Esophagus squamous epithelium (tissue), 5 donors: ENCODE data around the gene PPP2R5C. TPM values are rescaled to one million over a fixed set of nuclear protein-coding genes. Genes with fewer than 3 reads are reported as not detected.

Source experiments
- DNase-seq: peaks from one replicate; lab custom pipeline; 2025; lab: John Stamatoyannopoulos, UW
- H3K27ac ChIP-seq, 4 donors: fragments of 200-600 bp; sonication (generic); one replicate each; pipeline ENCODE4 v1.5.1; 2016 to 2019; ENCODE audit warnings: mild to moderate bottlenecking in 1 of 4
- H3K27me3 ChIP-seq, 4 donors: fragments of 200-600 bp; sonication (generic); 1 replicate in 3 of 4; 2 replicates in 1 of 4; pipeline versions ENCODE4 v1.5.1 to v1.6.0; 2017 to 2021; ENCODE audit warnings: antibody characterized with exemption in 1 of 4
- H3K36me3 ChIP-seq, 3 donors: fragments of 200-600 bp; sonication (generic); one replicate each; pipeline ENCODE4 v1.5.1; 2016 to 2019
- H3K4me1 ChIP-seq, 3 donors: fragments of 200-600 bp; sonication (generic); one replicate each; pipeline ENCODE4 v1.5.1; 2017 to 2019
- H3K4me3 ChIP-seq, 4 donors: fragments of 200-600 bp; sonication (generic); 1 replicate in 3 of 4; 2 replicates in 1 of 4; pipeline ENCODE4 v1.5.1; 2016 to 2019; ENCODE audit warnings: mild to moderate bottlenecking in 2 of 4, moderate library complexity in 1 of 4
- H3K9me3 ChIP-seq, 3 donors: fragments of 200-600 bp; sonication (generic); one replicate each; pipeline ENCODE4 v1.5.1; 2016 to 2019
- CTCF ChIP-seq, 6 experiments: fragments of 450-650 bp in 4 of 6; fragments of 200-600 bp in 2 of 6; sonication (generic) in 2 of 6; IDR thresholded peaks; one replicate each; pipeline ENCODE4 v1.5.1; 2016 to 2019; ENCODE audit warnings: antibody characterized with exemption in 6 of 6, mild to moderate bottlenecking in 4 of 6, moderate library complexity in 4 of 6
- POLR2A ChIP-seq, 4 donors: fragments of 450-650 bp; IDR thresholded peaks; one replicate each; pipeline ENCODE4 v1.6.1; 2017; ENCODE audit warnings: antibody characterized with exemption in 4 of 4, mild to moderate bottlenecking in 4 of 4, moderate library complexity in 3 of 4
- WGBS, 2 donors: methylation state at CpG; one replicate each; pipeline ENCODE4 v1.1.5; 2018; 5-methylcytosine and 5-hydroxymethylcytosine counted together
- intact Hi-C: fragments of 100-400 bp; cut with DNase I; formaldehyde crosslinking; loops from one replicate; pipeline ENCODE4 v1.15.0; 2022
- total RNA-seq, 4 donors: library from RNA; depleted of rRNA; stranded (reverse); fragments of >200 nt; gene quantifications; one replicate each; pipeline ENCODE4 v1.1.0, GENCODE V29; 2016
- donor health status: DM: yes; HTN: yes; CAD: no.

Gene PPP2R5C
- total RNA-seq, 4 donors from 2014 or later: 66.3 to 92.3 (median 83.4) TPM

GRCh38 chr14:101834800-101835547, 73.5 kb downstream of the PPP2R5C start:
- H3K27me3 ChIP-seq: no peaks in the 10 kb centered on the region
- no peak overlapping the region for H3K4me3 ChIP-seq
- WGBS, 2 donors: 47 to 61% methylated on average over 5 to 6 of the region's 6 CpGs
- intact Hi-C loops: no loop called here
- TF ChIP-seq CTCF (IDR thresholded peaks at IDR 0.05) (no peak), POLR2A (IDR thresholded peaks at IDR 0.05) (no peak)
- H3K27ac ChIP-seq: peak overlapping the region; percentile 53 to 79 (median 64)
- H3K9me3 ChIP-seq: no peaks in the 10 kb centered on the region
- peaks cover 0 to 46% (median 0%) of the 10 kb centered on the region in 3 donors for H3K36me3 ChIP-seq
- DNase-seq: no peak
- H3K4me1 ChIP-seq: peaks cover 11 to 74% (median 32%) of the 10 kb centered on the region in 3 donors

- H3K4me1 ChIP-seq: peaks cover 11 to 69% (median 32%) of the 10 kb centered on the region in 3 donors
- WGBS, 2 donors: 89% methylated on average over 8 to 11 of the region's 11 CpGs
- peaks cover 0 to 42% (median 0%) of the 10 kb centered on the region in 3 donors for H3K36me3 ChIP-seq
- no peak overlapping the region for H3K4me3 ChIP-seq
- H3K27me3 ChIP-seq: no peaks in the 10 kb centered on the region
- H3K27ac ChIP-seq: peak overlapping the region in 3 of 4 donors; percentile 54 to 79 (median 73)
- no peaks in the 10 kb centered on the region for H3K9me3 ChIP-seq
- DNase-seq: no peak
- intact Hi-C loops: no loop called here
- TF ChIP-seq POLR2A (IDR thresholded peaks at IDR 0.05) (no peak), CTCF (IDR thresholded peaks at IDR 0.05) (no peak)
These were observed 74.1 kb downstream of the PPP2R5C start for GRCh38 chr14:101835566-101835965.

GRCh38 chr14:101836135-101836534, 74.6 kb downstream of the PPP2R5C start:
- H3K36me3 ChIP-seq: peaks cover 0 to 37% (median 0%) of the 10 kb centered on the region in 3 donors
- peak overlapping the region in 3 of 4 donors; percentile 73 to 79 (median 75) for H3K27ac ChIP-seq
- no peaks in the 10 kb centered on the region for H3K9me3 ChIP-seq
- intact Hi-C loops: no loop called here
- 50% methylated on average over 8 of the region's 8 CpGs for WGBS, 2 donors
- no peak for DNase-seq
- H3K4me1 ChIP-seq: peaks cover 11 to 67% (median 32%) of the 10 kb centered on the region in 3 donors
- no peak for TF ChIP-seq CTCF (IDR thresholded peaks at IDR 0.05)
- TF ChIP-seq POLR2A (IDR thresholded peaks at IDR 0.05): no peak
- H3K4me3 ChIP-seq: no peak overlapping the region
- no peaks in the 10 kb centered on the region for H3K27me3 ChIP-seq

GRCh38 chr14:101838476-101838875, 77.0 kb downstream of the PPP2R5C start:
- intact Hi-C loops: no loop called here

More at GRCh38 chr14:101838476-101838875, 77.0 kb downstream of the PPP2R5C start:
- TF ChIP-seq POLR2A (IDR thresholded peaks at IDR 0.05) (no peak), CTCF (IDR thresholded peaks at IDR 0.05) (no peak)
- H3K27ac ChIP-seq: no peak overlapping the region
- peaks cover 0 to 19% (median 0%) of the 10 kb centered on the region in 3 donors for H3K36me3 ChIP-seq
- WGBS, 2 donors: 82 to 96% methylated on average over 3 to 4 of the region's 5 CpGs
- H3K9me3 ChIP-seq: no peaks in the 10 kb centered on the region
- peaks cover 11 to 64% (median 32%) of the 10 kb centered on the region in 3 donors for H3K4me1 ChIP-seq
- no peak for DNase-seq
- no peak overlapping the region for H3K4me3 ChIP-seq
- no peaks in the 10 kb centered on the region for H3K27me3 ChIP-seq
